HepG2 (cell line): ENCODE measurements around the gene SNX30. TPM values are rescaled to one million over a fixed set of nuclear protein-coding genes. Genes with fewer than 3 reads are reported as not detected.

Experiments used
- ATAC-seq: fragments of 200-7000 bp; cut with Tn5 transposase; 3 replicates; pipeline ENCODE4 v1.9.1; 2020; ENCODE audit warnings: mild to moderate bottlenecking, moderate library complexity
- BruUV-seq: library from RNA; stranded (reverse); fragments of 400-500 nt; replicated peaks from 2 replicates; lab custom pipeline; 2021; lab: Mats Ljungman, UMichigan
- CTCF ChIA-PET: fragments of 300-600 bp; formaldehyde crosslinking; extraction: SDS; loops from one replicate; lab custom pipeline; 2021; ENCODE audit warnings: low total read pairs, inconsistent platforms, low intra/inter-chr PET ratio; lab: Yijun Ruan, JAX
- POLR2A ChIA-PET: fragments of 350-600 bp; sonication (Branson Sonifier 250); formaldehyde crosslinking; loops from one replicate; lab custom pipeline; 2020; ENCODE audit warnings: antibody characterized with exemption, inconsistent platforms; lab: Yijun Ruan, JAX
- DNase-seq: peaks from one replicate; pipeline ENCODE4 v3.0.0-alpha.2; 2015; ENCODE audit warnings: low spot score
- FAIRE-seq: peaks from 3 replicates; lab custom pipeline; 2011; peaks lifted over from hg19 to GRCh38; lab: Jason Lieb, UNC
- H2AFZ ChIP-seq: one replicate; pipeline ENCODE4 v1.6.1; 2011; ENCODE audit warnings: low read length, inconsistent platforms
- H3K27ac ChIP-seq: fragments of 300-600 bp; 3 replicates; pipeline ENCODE4 v1.8.0; 2011; ENCODE audit warnings: mixed run types, mild to moderate bottlenecking, mixed read lengths, low read length, inconsistent platforms; ENCODE audit not compliant: insufficient read depth; ENCODE audit errors: extremely low read length
- H3K27me3 ChIP-seq, 2 experiments: fragments of 200-600 bp in 1 of 2; 2 replicates in 1 of 2; 3 replicates in 1 of 2; pipeline versions ENCODE4 v1.6.0 to v1.8.0; 2011; ENCODE audit warnings: low read length in 2 of 2, mild to moderate bottlenecking in 2 of 2, moderate library complexity in 2 of 2, inconsistent platforms in 1 of 2; ENCODE audit not compliant: insufficient read depth in 2 of 2, control insufficient read depth in 1 of 2
- H3K36me3 ChIP-seq, 2 experiments: fragments of 200-600 bp in 1 of 2; replicated peaks in 1 of 2; 2 replicates in 1 of 2; 3 replicates in 1 of 2; pipeline versions ENCODE4 v1.5.1 to v1.8.0; 2011; ENCODE audit warnings: low read length in 2 of 2, inconsistent platforms in 1 of 2; ENCODE audit not compliant: insufficient read depth in 2 of 2, control insufficient read depth in 1 of 2
- H3K4me1 ChIP-seq: 2 replicates; pipeline ENCODE4 v1.5.1; 2012; ENCODE audit warnings: low read length, inconsistent platforms; ENCODE audit not compliant: insufficient read depth
- H3K4me2 ChIP-seq: 2 replicates; pipeline ENCODE4 v1.6.0; 2011; ENCODE audit warnings: low read depth, low read length, inconsistent platforms
- H3K4me3 ChIP-seq, 3 experiments: fragments of 200-600 bp in 1 of 3; sonication (generic), shearing (Covaris generic) in 1 of 3; replicated peaks in 1 of 3; 2 replicates each; pipeline ENCODE4 v1.5.1; 2011 to 2016; ENCODE audit warnings: low read length in 3 of 3, inconsistent platforms in 2 of 3, low read depth in 2 of 3, mild to moderate bottlenecking in 2 of 3, control low read depth in 1 of 3, mixed read lengths in 1 of 3; ENCODE audit not compliant: insufficient read depth in 1 of 3
- H3K79me2 ChIP-seq: one replicate; pipeline ENCODE4 v1.6.1; 2011; ENCODE audit warnings: low read length, inconsistent platforms; ENCODE audit not compliant: insufficient read depth
- H3K9ac ChIP-seq: 2 replicates; pipeline ENCODE4 v1.6.0; 2011; ENCODE audit warnings: mild to moderate bottlenecking, low read depth, low read length, inconsistent platforms; ENCODE audit not compliant: insufficient read depth
- H3K9me3 ChIP-seq: 2 replicates; pipeline ENCODE4 v1.5.1; 2012; ENCODE audit warnings: mild to moderate bottlenecking, low read length
- H4K20me1 ChIP-seq: 2 replicates; pipeline ENCODE4 v1.6.0; 2011; ENCODE audit warnings: inconsistent platforms, mild to moderate bottlenecking, low read length, moderate library complexity; ENCODE audit not compliant: insufficient read depth
- CEBPB ChIP-seq: IDR thresholded peaks from 2 replicates; pipeline ENCODE4 v1.6.1; 2011; ENCODE audit warnings: low read depth, low read length, improper control_type of control experiment, borderline replicate concordance
- FOXJ3 ChIP-seq: sonication (generic); formaldehyde crosslinking; IDR thresholded peaks from 2 replicates; pipeline ENCODE4 v1.4.0; 2020; ENCODE audit warnings: missing genetic modification reagents, mild to moderate bottlenecking, borderline replicate concordance
- GATAD1 ChIP-seq: IDR thresholded peaks from 2 replicates; pipeline ENCODE4 v1.6.1; 2016; ENCODE audit warnings: missing genetic modification reagents, missing compliant biosample characterization
- KAT8 ChIP-seq: IDR thresholded peaks from 2 replicates; pipeline ENCODE4 v1.6.1; 2016; ENCODE audit warnings: missing genetic modification reagents, missing compliant biosample characterization
- XBP1 ChIP-seq: sonication (generic); formaldehyde crosslinking; IDR thresholded peaks from 2 replicates; pipeline ENCODE4 v1.5.0; 2020; ENCODE audit warnings: missing genetic modification reagents
- ZNF607 ChIP-seq: sonication (generic); formaldehyde crosslinking; IDR thresholded peaks from 2 replicates; pipeline ENCODE4 v1.5.1; 2020; ENCODE audit warnings: missing genetic modification reagents, mild to moderate bottlenecking, borderline replicate concordance
- ZNF652 ChIP-seq: IDR thresholded peaks from 2 replicates; pipeline ENCODE4 v1.6.1; 2016; ENCODE audit warnings: low read depth, borderline replicate concordance
- WGBS: methylation state at CpG from one replicate; pipeline ENCODE4 v1.1.6; 2017; ENCODE audit warnings: low lambda C conversion rate; 5-methylcytosine and 5-hydroxymethylcytosine counted together
- in situ Hi-C: cut with HindIII; loops from 2 replicates; pipeline ENCODE4 v1.10.0; 2017; ENCODE audit warnings: low pct_unique_long_range_greater_than_20kb; ENCODE audit not compliant: extremely low pct_ligation_motif_present
- intact Hi-C: fragments of 100-400 bp; cut with micrococcal nuclease; formaldehyde crosslinking; loops from one replicate; pipeline ENCODE4 v1.10.0; 2022; ENCODE audit not compliant: unreplicated experiment
- polyA plus RNA-seq, 8 experiments: library from polyadenylated mRNA; depleted of rRNA in 3 of 8; stranded (reverse) in 7 of 8; unstranded in 1 of 8; fragments of >200 nt; fragmentation: Illumina TruSeq in 4 of 8; extraction: Trizol in 4 of 8; gene quantifications; 2 replicates each; pipeline versions ENCODE4 v1.2.1 to v1.2.3, GENCODE V29; 2011 to 2016; ENCODE audit warnings: low read depth in 4 of 8, missing spikeins in 1 of 8, mixed read lengths in 1 of 8; ENCODE audit not compliant: insufficient read depth in 1 of 8
- total RNA-seq, 5 experiments: library from RNA; depleted of rRNA; stranded (reverse); fragments of >200 nt; fragmentation: Illumina TruSeq; extraction: Trizol; gene quantifications; 2 replicates each; pipeline ENCODE4 v1.2.3, GENCODE V29; 2016; ENCODE audit warnings: low read depth in 1 of 5

SNX30 gene
- total and polyA plus RNA-seq, 2 of the 13 experiments (the other 11 are each of a cell fraction or from before 2014, with no cell fraction given): 4.4 to 12.4 TPM

- TF ChIP-seq GATAD1: no peak
Observed at GRCh38 chr9:112858005-112858404, 107.4 kb downstream of the SNX30 start (continued).

GRCh38 chr9:112858625-112859147, 108.1 kb downstream of the SNX30 start:
- no peaks in the 10 kb centered on the region for H3K36me3 ChIP-seq
- TF ChIP-seq ZNF652 (CRISPR knock-in tag): peak; percentile 75
- no peak for TF ChIP-seq KAT8 (CRISPR knock-in tag)
- TF ChIP-seq CEBPB: peak; percentile 77
- TF ChIP-seq, all 625 proteins: peak for 2
- H3K4me1 ChIP-seq: peaks cover 8% of the 10 kb centered on the region
- no peak overlapping the region for H3K9ac ChIP-seq
- DNase-seq (no peak), FAIRE-seq (no peak), ATAC-seq (no peak)
- no peak overlapping the region for H3K27ac ChIP-seq
- no TSS peak for BruUV-seq
- intact Hi-C loops (no loop called here), in situ Hi-C loops (no loop called here)
- H3K79me2 ChIP-seq: no peaks in the 10 kb centered on the region
- no peak overlapping the region for H2AFZ ChIP-seq
- no peaks in the 10 kb centered on the region for H4K20me1 ChIP-seq
- H3K4me3 ChIP-seq: no peak overlapping the region
- WGBS: 62% methylated on average over 6 of the region's 6 CpGs
- ChIA-PET POLR2A (no interaction called here), CTCF (no interaction called here)
- no peaks in the 10 kb centered on the region for H3K27me3 ChIP-seq
- H3K9me3 ChIP-seq: no peaks in the 10 kb centered on the region
- H3K4me2 ChIP-seq: no peak overlapping the region

- H3K4me2 ChIP-seq: no peak overlapping the region
- FAIRE-seq (no peak), DNase-seq (no peak), ATAC-seq (no peak)
- H3K36me3 ChIP-seq: peaks cover 0 to 1% of the 10 kb centered on the region in 2 experiments; a peak in 2 of 5 replicates
- intact Hi-C loops: no loop called here
- POLR2A ChIA-PET: no interaction called here
- CTCF ChIA-PET: no interaction called here
- TF ChIP-seq ZNF607 (CRISPR knock-in tag): no peak
- TF ChIP-seq FOXJ3 (CRISPR knock-in tag): no peak
- no peak for TF ChIP-seq XBP1 (CRISPR knock-in tag)
- H3K79me2 ChIP-seq: no peaks in the 10 kb centered on the region
- no TSS peak for BruUV-seq
- no peak overlapping the region for H3K4me3 ChIP-seq
- no peak overlapping the region for H3K27ac ChIP-seq
- no peaks in the 10 kb centered on the region for H4K20me1 ChIP-seq
- WGBS: 100% methylated on average over 1 of the region's 1 CpG
- H3K9me3 ChIP-seq: no peaks in the 10 kb centered on the region
- peaks cover 8% of the 10 kb centered on the region for H3K4me1 ChIP-seq
- in situ Hi-C loops: no loop called here
- H3K27me3 ChIP-seq: no peaks in the 10 kb centered on the region
- H2AFZ ChIP-seq: no peak overlapping the region
- no peak overlapping the region for H3K9ac ChIP-seq
Observed at GRCh38 chr9:112860451-112860850, 109.9 kb downstream of the SNX30 start.
